GM12892 (cell line): ENCODE measurements around the gene ZBTB7C.

Experiments used
- POLR2A ChIP-seq: IDR thresholded peaks from 2 replicates; pipeline ENCODE4 v1.6.1; 2011; ENCODE audit warnings: low read depth, low read length, control low read depth
- POLR2AphosphoS5 ChIP-seq: IDR thresholded peaks from 2 replicates; pipeline ENCODE4 v1.6.1; 2011; ENCODE audit warnings: low read depth, low read length, control low read depth

- TF ChIP-seq POLR2AphosphoS5 (no peak), POLR2A (no peak)
Measured at GRCh38 chr18:48193521-48194492, 215.4 kb downstream of the ZBTB7C start.
